Measurements from ENCODE around the gene LRP1B.
"Not testable (repeated sequence)": the region's sequence is repeated elsewhere in the genome, so short reads cannot be mapped to it uniquely, and the experiment has no call there.

Gene LRP1B

GRCh38 chr2:141835103-141835502 is 295.7 kb downstream of the LRP1B start:
- no peak for TF ChIP-seq CTCF (IDR thresholded peaks at IDR 0.05; ENCODE audit: control extremely low read depth, extremely low read depth, low read depth, missing control alignments)
- no peak for DNase-seq (ENCODE audit: extremely low spot score)
- ChIA-PET POLR2A (no interaction called here), CTCF (no interaction called here)

GRCh38 chr2:141828761-141829160 is 302.1 kb downstream of the LRP1B start:
- no peak for TF ChIP-seq CTCF (IDR thresholded peaks at IDR 0.05; ENCODE audit: control extremely low read depth, extremely low read depth, low read depth, missing control alignments)
- no peak for DNase-seq (ENCODE audit: extremely low spot score)
- ChIA-PET POLR2A (no interaction called here), CTCF (interaction anchor here (2.0 kb wide), 1 partner anchor 16 kb away, joined by 5 read pairs; no protein-coding TSS in a partner anchor)

- TF ChIP-seq CTCF (IDR thresholded peaks at IDR 0.05; ENCODE audit: control extremely low read depth, extremely low read depth, low read depth, missing control alignments): no peak
- DNase-seq (ENCODE audit: extremely low spot score): no peak
- POLR2A ChIA-PET: no interaction called here
- CTCF ChIA-PET: interaction anchor here (2.9 kb wide), 1 partner anchor 10 kb away, joined by 14 read pairs; no protein-coding TSS in a partner anchor
These were observed 306.0 kb downstream of the LRP1B start for GRCh38 chr2:141824790-141825189.

- CTCF ChIA-PET: interaction anchor here (1.2 to 1.4 kb wide), 3 partner anchors 11 to 20 kb away, joined by 3 read pairs; no protein-coding TSS in a partner anchor
- TF ChIP-seq CTCF (IDR thresholded peaks at IDR 0.05; ENCODE audit: control extremely low read depth, extremely low read depth, low read depth, missing control alignments): no peak
- POLR2A ChIA-PET: no interaction called here
- no peak for DNase-seq (ENCODE audit: extremely low spot score)
These were observed 309.9 kb downstream of the LRP1B start for GRCh38 chr2:141820893-141821292.

GRCh38 chr2:141815320-141815719 is 315.5 kb downstream of the LRP1B start:
- DNase-seq (ENCODE audit: extremely low spot score); POLR2A ChIA-PET: not testable (repeated sequence)
- CTCF ChIA-PET: interaction anchor here (2.5 kb wide), 1 partner anchor 10 kb away, joined by 14 read pairs; no protein-coding TSS in a partner anchor

GRCh38 chr2:141814150-141814549 is 316.7 kb downstream of the LRP1B start:
- no peak for TF ChIP-seq CTCF (IDR thresholded peaks at IDR 0.05; ENCODE audit: control extremely low read depth, extremely low read depth, low read depth, missing control alignments)
- CTCF ChIA-PET: interaction anchor here (2.5 kb wide), 1 partner anchor 11 kb away, joined by 14 read pairs; no protein-coding TSS in a partner anchor

GRCh38 chr2:141810148-141810547 is 320.7 kb downstream of the LRP1B start:
- no peak for DNase-seq (ENCODE audit: extremely low spot score)
- ChIA-PET POLR2A (no interaction called here), CTCF (interaction anchor here (1.3 kb wide), 1 partner anchor 11 kb away, joined by 3 read pairs; no protein-coding TSS in a partner anchor)
- TF ChIP-seq CTCF (IDR thresholded peaks at IDR 0.05; ENCODE audit: control extremely low read depth, extremely low read depth, low read depth, missing control alignments): no peak

More at GRCh38 chr2:141814150-141814549, 316.7 kb downstream of the LRP1B start:
- DNase-seq (ENCODE audit: extremely low spot score): no peak
- POLR2A ChIA-PET: no interaction called here

Data from GM10248 (cell line).